ENCODE measurements around the gene TLE4. TPM values are rescaled to one million over a fixed set of nuclear protein-coding genes. Genes with fewer than 3 reads are reported as not detected.

TLE4 gene
- total and polyA plus RNA-seq, 10 of the 15 experiments (the other 5 are each of a cell fraction or from before 2014, with no cell fraction given) = 5.3 to 53.3 (median 23.3) TPM

DNA sequence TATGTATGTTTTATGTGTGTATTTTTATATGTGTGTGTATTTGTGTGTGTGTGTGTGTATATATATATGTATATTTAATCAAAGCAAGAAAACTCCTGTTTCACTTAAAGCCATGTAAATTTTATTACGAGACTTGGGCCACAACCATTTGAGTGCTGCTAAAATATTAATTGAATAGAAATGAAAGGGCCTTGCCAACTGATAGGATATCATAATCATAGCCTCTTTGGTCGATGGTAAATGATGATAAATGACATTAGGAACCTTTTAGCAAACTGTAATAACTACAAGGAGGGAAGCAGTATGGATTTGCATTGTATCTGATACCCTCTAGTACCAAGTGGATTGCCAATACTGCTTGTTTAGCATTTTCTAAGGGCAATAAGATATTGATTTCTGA is 7.9 kb downstream of the TLE4 start (continued):
- TF ChIP-seq FOXK2 (IDR thresholded peaks at IDR 0.05) (no peak), SREBF2 (IDR thresholded peaks at IDR 0.05; ENCODE audit: low read length) (no peak), MYC (IDR thresholded peaks at IDR 0.05; ENCODE audit: insufficient read depth, insufficient read length, insufficient replicate concordance, low read length, severe bottlenecking) (no peak)

DNA sequence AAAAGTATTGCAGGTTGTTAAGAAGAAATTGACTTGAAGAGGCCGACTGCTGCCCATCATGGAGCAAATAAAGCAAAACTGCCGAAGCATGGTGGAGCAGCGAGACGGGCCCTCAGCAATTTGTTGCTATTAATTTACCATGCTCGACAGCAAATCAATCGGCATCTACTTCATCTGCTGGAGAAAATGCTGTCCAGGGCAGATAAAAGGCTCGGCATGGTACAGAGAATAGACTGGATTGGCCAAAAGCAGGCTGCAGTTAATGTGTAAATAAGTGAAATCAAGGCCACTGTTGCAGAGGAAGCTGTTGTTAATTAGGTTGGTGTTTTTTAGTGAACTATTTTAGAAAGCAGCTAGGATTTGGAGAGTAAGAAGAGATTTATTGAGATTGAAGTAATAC is 8.3 kb downstream of the TLE4 start:
- no peaks in the 10 kb centered on the region for H3K9me3 ChIP-seq (replicated peaks; ENCODE audit: control insufficient read depth, insufficient read depth, low read length)
- no peaks in the 10 kb centered on the region; the same call in 1 of the 2 replicates for H4K20me1 ChIP-seq (ENCODE audit: control insufficient read depth, insufficient read depth)
- SMC1A ChIA-PET (ENCODE audit: uncharacterized antibody, unreplicated experiment) = interaction anchor here (0.8 to 2.8 kb wide), 4 partner anchors 11 to 45 kb away, joined by 3 to 14 read pairs (median 6); no protein-coding TSS in a partner anchor
- ATAC-seq (no peak), FAIRE-seq (no peak), DNase-seq (ENCODE audit: low read depth, low spot score) (no peak)
- intact Hi-C loops (cut with micrococcal nuclease; ENCODE audit: unreplicated experiment) = no loop called here
- no peak overlapping the region for H3K4me3 ChIP-seq
- no peak overlapping the region for H3K4me2 ChIP-seq (ENCODE audit: control insufficient read depth, insufficient read depth)
- no peak for TF ChIP-seq ESRRA (IDR thresholded peaks at IDR 0.05; ENCODE audit: low read length)
- TF ChIP-seq, protein P1, sequence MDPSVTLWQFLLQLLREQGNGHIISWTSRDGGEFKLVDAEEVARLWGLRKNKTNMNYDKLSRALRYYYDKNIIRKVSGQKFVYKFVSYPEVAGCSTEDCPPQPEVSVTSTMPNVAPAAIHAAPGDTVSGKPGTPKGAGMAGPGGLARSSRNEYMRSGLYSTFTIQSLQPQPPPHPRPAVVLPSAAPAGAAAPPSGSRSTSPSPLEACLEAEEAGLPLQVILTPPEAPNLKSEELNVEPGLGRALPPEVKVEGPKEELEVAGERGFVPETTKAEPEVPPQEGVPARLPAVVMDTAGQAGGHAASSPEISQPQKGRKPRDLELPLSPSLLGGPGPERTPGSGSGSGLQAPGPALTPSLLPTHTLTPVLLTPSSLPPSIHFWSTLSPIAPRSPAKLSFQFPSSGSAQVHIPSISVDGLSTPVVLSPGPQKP (IDR thresholded peaks at IDR 0.05; ENCODE audit: low read depth, low read length) = no peak
- no peak for TF ChIP-seq ETV6 (conservative IDR thresholded peaks at IDR 0.05 in 1 of 2, IDR thresholded peaks at IDR 0.05 in 1 of 2; ENCODE audit: borderline replicate concordance in 1 of 2, low read depth in 1 of 2)
- no peak for TF ChIP-seq NR2F1 (conservative IDR thresholded peaks at IDR 0.05)
- TF ChIP-seq NFIC (IDR thresholded peaks at IDR 0.05; ENCODE audit: low read depth, low read length) = no peak
- TF ChIP-seq MYB (IDR thresholded peaks at IDR 0.05; ENCODE audit: borderline replicate concordance, low read depth, low read length) = no peak
- TF ChIP-seq HDAC6 (IDR thresholded peaks at IDR 0.05; ENCODE audit: unreplicated experiment) = no peak
- TF ChIP-seq CBX3 (IDR thresholded peaks at IDR 0.05; ENCODE audit: borderline replicate concordance, low read depth) = no peak
- TF ChIP-seq, protein P2, sequence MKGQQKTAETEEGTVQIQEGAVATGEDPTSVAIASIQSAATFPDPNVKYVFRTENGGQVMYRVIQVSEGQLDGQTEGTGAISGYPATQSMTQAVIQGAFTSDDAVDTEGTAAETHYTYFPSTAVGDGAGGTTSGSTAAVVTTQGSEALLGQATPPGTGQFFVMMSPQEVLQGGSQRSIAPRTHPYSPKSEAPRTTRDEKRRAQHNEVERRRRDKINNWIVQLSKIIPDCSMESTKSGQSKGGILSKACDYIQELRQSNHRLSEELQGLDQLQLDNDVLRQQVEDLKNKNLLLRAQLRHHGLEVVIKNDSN (IDR thresholded peaks at IDR 0.05; ENCODE audit: borderline replicate concordance, extremely low read length, insufficient read depth, low read depth, low read length) = no peak
- no peak overlapping the region for H3K27ac ChIP-seq (ENCODE audit: control insufficient read depth, insufficient read depth)
- H3K27me3 ChIP-seq (replicated peaks in 1 of 2; ENCODE audit: control insufficient read depth in 2 of 2, insufficient read depth in 2 of 2, low read length in 1 of 2) = no peaks in the 10 kb centered on the region
- H3K4me1 ChIP-seq (ENCODE audit: control insufficient read depth, insufficient read depth, low read length) = no peaks in the 10 kb centered on the region
- CTCF ChIA-PET = no interaction called here
- H2AFZ ChIP-seq (ENCODE audit: control insufficient read depth, low read depth, low read length) = no peak overlapping the region
- H3K9ac ChIP-seq (ENCODE audit: control insufficient read depth, insufficient read depth, low read length) = no peak overlapping the region
- in situ Hi-C loops (cut with MboI) = no loop called here
- 96% methylated on average over 7 of the region's 7 CpGs for WGBS (ENCODE audit: insufficient coverage, insufficient replicate concordance, low lambda C conversion rate, missing lambda C conversion rate)
- peaks cover 2% of the 10 kb centered on the region for H3K79me2 ChIP-seq (ENCODE audit: control insufficient read depth, insufficient read depth, low read length)
- RAD21 ChIA-PET (ENCODE audit: unreplicated experiment) = no interaction called here
- POLR2A ChIA-PET = interaction anchor here (1.0 to 1.8 kb wide), 2 partner anchors 8 to 9 kb away, joined by 3 to 5 read pairs; no protein-coding TSS in a partner anchor
- no TSS peak for BruUV-seq (replicated peaks)
- peaks cover 0 to 1% of the 10 kb centered on the region in 2 experiments for H3K36me3 ChIP-seq (ENCODE audit: control insufficient read depth in 2 of 2, insufficient read depth in 2 of 2, low read length in 1 of 2)
